GM11168 (cell line): ENCODE results near the gene PCTP.

ENCODE experiments used
- in situ Hi-C: fragments of 300-500 bp; cut with MboI; formaldehyde crosslinking; loops from one replicate; pipeline ENCODE4 v1.12.0; 2022; ENCODE audit warnings: low sequenced_read_pairs; ENCODE audit not compliant: unreplicated experiment

Gene PCTP

GRCh38 chr17:55723488-55723848 lies 27.4 kb upstream of the PCTP start:
- in situ Hi-C loops: loop anchor here (25.0 kb wide), 1 partner anchor 186 kb away; no protein-coding TSS in a partner anchor

DNA sequence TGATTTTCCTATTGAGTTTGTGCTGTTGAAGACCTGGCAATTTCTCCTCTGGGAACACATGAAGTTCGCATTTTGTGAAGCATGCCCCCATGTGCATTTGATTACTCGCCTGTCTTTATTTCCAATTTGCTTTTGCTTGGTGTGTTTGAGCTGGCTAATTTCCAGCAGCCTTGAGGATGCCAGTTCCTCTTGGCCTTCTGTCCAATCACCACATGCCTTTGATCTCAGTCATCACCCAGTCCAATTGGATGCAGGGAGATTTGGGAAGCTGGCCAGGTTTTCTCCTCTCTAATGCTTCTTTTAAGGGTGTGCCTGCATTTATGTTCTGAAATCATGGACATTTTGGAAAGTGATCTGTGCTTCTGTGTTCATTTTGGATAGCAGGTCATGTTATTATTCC lies 24.4 kb upstream of the PCTP start:
- in situ Hi-C loops: no loop called here

DNA sequence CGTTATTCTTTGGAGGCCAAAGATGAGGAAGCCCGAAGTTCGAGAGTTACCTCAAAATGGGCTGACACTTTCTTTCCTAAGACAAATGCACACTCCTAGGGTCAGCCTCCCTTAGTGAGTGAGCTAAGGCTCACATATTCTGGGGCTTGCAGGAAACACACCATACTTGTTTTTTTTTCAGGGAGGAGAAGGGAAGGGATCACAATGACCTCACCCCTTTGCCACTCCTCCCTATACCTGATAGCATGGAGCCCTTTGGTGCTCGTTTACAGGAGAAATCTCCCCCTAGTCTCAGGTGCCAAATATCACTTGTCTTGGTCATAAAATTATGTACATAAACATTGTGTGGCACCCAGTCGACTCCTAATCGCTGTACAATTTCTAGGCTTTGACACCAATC lies 23.6 kb upstream of the PCTP start:
- in situ Hi-C loops: no loop called here

DNA sequence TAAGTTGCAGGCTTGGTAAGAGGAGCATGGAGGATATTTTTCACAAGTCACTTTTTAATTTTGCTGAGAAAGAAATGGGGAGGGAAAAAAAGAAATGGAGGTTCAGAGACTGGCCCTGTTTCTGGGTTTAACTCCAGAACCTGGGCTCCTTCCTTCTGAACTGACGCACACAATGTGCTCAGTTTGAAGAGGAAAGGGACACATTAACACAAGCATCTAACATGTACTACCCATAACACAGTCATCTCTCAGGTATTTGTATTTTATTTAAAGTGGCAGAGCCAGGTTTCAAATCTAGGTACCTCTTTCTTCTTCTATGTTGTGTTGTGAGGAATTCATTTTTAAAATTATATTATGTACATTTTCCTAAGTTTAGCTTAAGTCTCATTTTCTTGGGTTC lies 22.9 kb upstream of the PCTP start:
- in situ Hi-C loops: no loop called here

GRCh38 chr17:55728361-55728760 lies 22.5 kb upstream of the PCTP start:
- in situ Hi-C loops: no loop called here

- in situ Hi-C loops: no loop called here
Observed at GRCh38 chr17:55728833-55729232, 22.0 kb upstream of the PCTP start.

- in situ Hi-C loops: no loop called here
Observed at GRCh38 chr17:55729484-55729883, 21.4 kb upstream of the PCTP start.

- in situ Hi-C loops: no loop called here
Observed at GRCh38 chr17:55730380-55730779, 20.5 kb upstream of the PCTP start.

GRCh38 chr17:55730808-55731207 lies 20.0 kb upstream of the PCTP start:
- in situ Hi-C loops: no loop called here

- in situ Hi-C loops: no loop called here
Observed at GRCh38 chr17:55731586-55732250, 19.1 kb upstream of the PCTP start.

DNA sequence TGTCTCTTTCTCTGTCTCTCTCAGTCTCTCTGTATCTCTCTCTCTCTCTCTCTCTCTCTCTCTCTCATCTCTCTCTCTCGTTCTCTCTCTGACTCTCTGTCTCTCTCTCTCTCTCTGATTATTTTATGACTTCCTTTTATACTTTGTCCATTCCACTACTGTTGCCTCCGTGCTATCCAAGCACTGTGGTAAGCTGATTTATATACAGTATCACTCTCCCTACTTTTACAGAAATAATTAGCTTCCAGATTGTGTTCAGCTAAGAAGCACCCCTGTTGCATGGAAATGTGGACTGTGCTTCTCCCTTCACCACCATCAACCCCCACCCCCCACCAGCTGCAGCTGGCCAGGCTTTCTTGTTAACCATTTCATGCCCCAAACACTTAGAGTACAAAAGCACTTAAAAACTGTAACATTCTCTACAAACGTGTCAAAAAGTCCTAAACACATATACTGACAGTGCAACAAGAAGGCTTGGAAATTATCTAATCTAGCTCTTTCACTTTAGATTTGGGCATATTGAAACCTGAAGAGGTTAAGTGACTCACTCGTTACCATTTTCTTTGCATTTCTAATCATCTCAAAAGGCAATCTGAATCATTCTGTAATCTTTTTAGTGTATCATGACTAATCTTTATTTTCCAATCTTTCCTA lies 16.6 kb upstream of the PCTP start:
- in situ Hi-C loops: no loop called here

- in situ Hi-C loops: no loop called here
Observed at GRCh38 chr17:55735731-55736405, 15.0 kb upstream of the PCTP start.

GRCh38 chr17:55737976-55738501 lies 12.8 kb upstream of the PCTP start:
- in situ Hi-C loops: no loop called here

DNA sequence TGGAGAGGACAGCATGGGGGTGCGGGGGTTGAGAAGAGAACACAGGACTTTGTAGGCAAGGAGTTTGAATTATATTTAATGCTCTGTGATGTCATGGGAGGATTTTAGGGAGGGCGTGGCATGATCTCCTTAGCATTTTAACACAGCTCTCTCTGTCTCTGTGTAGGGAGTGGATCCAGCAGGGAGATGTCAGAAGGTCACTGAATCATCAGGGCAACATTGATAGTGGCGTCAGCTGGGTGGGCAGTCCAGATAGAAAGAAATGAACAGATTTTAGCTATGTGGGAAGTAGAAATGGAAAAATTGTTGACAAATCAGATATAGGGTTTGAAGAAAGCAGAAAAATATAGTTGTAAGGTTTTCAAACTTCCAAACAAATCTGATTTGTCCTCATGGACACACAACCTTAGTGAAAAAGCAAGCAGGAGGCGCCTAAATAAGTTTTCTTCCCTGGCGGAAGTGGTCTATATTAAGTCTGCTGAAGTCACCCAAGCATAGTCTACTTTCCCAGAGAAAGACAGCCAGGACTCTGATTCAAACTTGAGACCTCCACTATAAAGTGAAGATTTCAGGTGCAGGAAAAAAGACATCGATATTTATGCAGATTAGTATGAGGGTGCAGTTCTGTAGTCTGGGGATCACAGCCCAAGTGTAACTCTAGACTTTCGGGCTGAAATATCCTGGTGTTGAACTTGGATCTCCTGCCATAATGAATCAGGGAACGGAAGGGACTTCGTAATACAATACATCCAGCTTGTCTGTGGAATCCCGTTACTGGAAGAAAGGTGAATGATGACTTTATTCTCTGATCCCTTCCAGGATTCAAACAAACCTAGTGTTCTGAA lies 10.1 kb upstream of the PCTP start:
- in situ Hi-C loops: no loop called here

DNA sequence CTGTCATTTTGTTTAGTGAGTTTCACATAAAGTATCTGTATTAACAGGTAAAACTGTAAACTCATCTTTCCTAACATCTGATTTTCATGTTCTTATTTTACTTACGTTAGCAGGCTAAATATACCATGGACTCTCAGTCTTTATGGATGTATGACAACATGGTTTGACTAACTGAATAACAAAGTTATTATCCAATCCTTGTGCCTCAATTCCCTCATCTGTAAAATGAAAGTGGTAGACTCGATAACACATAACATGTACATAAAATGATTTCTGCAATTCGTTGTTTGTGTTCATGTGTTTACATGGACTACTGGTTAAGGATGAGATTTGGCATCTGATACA lies 9.5 kb upstream of the PCTP start:
- in situ Hi-C loops: no loop called here

GRCh38 chr17:55742272-55743102 lies 8.4 kb upstream of the PCTP start:
- in situ Hi-C loops: no loop called here

DNA sequence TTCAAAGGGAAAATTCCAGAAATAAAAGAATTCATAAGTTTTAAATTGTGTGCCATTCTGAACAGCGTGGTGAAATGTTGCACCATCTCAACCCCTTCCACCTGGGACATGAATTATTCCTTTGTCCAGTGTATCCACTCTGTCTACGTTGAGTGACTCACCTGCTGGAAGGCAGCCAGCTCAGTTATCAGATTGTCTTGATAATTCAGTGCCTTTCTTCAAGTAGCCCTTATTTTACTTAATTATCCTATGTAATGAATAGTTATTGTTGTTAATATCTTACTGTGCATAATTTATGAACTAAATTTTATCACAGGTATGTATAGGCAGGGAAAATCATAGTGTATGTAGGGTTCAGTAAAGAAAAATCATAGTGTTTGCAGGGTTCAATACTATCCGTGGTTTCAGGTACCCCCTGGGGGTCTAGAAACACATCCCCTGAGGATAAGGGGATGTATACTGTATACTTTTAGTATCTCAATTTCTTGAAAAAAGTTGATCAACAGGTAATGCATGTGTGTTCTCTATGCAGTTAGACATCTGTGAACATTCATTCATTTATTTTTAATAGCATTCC lies 7.7 kb upstream of the PCTP start:
- in situ Hi-C loops: no loop called here

GRCh38 chr17:55745258-55745657 lies 5.6 kb upstream of the PCTP start:
- in situ Hi-C loops: no loop called here

DNA sequence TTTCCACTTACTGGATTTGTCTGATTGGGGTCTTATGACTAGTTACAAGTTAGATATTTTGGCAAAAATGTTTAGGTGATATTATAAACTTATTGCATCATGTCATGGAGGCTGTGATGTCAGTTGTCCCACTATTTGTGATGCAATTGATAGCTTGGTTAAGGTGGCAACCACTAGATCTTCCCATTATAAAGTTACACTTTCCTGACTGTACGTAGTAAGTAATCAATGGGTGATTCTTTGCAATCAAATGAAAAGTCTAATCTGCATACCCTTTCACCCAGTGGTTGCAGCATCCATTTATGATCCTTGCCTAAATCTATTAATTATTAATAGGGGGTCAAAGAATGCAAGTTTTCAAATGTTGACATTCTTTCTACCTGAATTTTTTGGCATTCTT lies 4.4 kb upstream of the PCTP start:
- in situ Hi-C loops: no loop called here
